H1 (cell line): ENCODE data around the gene PUS3. TPM values are rescaled to one million over a fixed set of nuclear protein-coding genes. Genes with fewer than 3 reads are reported as not detected.

Experiments
- BACH1 ChIP-seq: IDR thresholded peaks from 2 replicates; pipeline ENCODE4 v1.6.1; 2012; ENCODE audit warnings: low read length, improper control_type of control experiment
- CBX5 ChIP-seq: fragments of 300-800, 300-1000 bp; sonication (generic); IDR thresholded peaks from 2 replicates; pipeline ENCODE4 v1.7.1; 2016; ENCODE audit warnings: antibody characterized with exemption, low read length, low read depth
- CBX8 ChIP-seq: fragments of 300-800, 300-1000 bp; sonication (generic); IDR thresholded peaks from 2 replicates; pipeline ENCODE4 v1.7.1; 2016; ENCODE audit warnings: low read depth, low read length, borderline replicate concordance
- CEBPB ChIP-seq: IDR thresholded peaks from 2 replicates; pipeline ENCODE4 v1.6.1; 2012; ENCODE audit warnings: low read depth, low read length
- CREB1 ChIP-seq: IDR thresholded peaks from 2 replicates; pipeline ENCODE4 v1.6.1; 2012; ENCODE audit warnings: inconsistent platforms
- CTBP2 ChIP-seq: IDR thresholded peaks from 2 replicates; pipeline ENCODE4 v1.7.0; 2011; ENCODE audit warnings: borderline replicate concordance, mild to moderate bottlenecking, moderate library complexity, mixed read lengths, low read length; ENCODE audit not compliant: insufficient read depth, insufficient read length
- EP300 ChIP-seq, 2 experiments: IDR thresholded peaks; 1 replicate in 1 of 2; 2 replicates in 1 of 2; pipeline ENCODE4 v1.6.1; 2011 to 2012; ENCODE audit warnings: low read depth in 2 of 2, low read length in 2 of 2, mild to moderate bottlenecking in 2 of 2, borderline replicate concordance in 1 of 2, inconsistent platforms in 1 of 2, moderate library complexity in 1 of 2
- EZH2 ChIP-seq: fragments of 200-600 bp; sonication (generic); IDR thresholded peaks from 2 replicates; pipeline ENCODE4 v1.7.1; 2012; ENCODE audit warnings: low read depth, mild to moderate bottlenecking, moderate library complexity, low read length, inconsistent platforms; ENCODE audit not compliant: severe bottlenecking
- GABPA ChIP-seq: IDR thresholded peaks from 2 replicates; pipeline ENCODE4 v1.6.1; 2011; ENCODE audit warnings: mild to moderate bottlenecking, low read length, moderate library complexity, borderline replicate concordance; ENCODE audit not compliant: insufficient read depth
- HDAC2 ChIP-seq, 2 experiments: fragments of 300-600 bp in 1 of 2; sonication (generic) in 1 of 2; IDR thresholded peaks; 2 replicates each; pipeline ENCODE4 v1.6.1; 2011 to 2012; ENCODE audit warnings: low read depth in 2 of 2, low read length in 2 of 2, mild to moderate bottlenecking in 2 of 2, moderate library complexity in 2 of 2, borderline replicate concordance in 1 of 2, inconsistent platforms in 1 of 2
- HDAC6 ChIP-seq: IDR thresholded peaks from one replicate; pipeline ENCODE4 v1.7.1; 2012; ENCODE audit warnings: low read depth, mild to moderate bottlenecking, inconsistent platforms, low read length, moderate library complexity
- JUN ChIP-seq: IDR thresholded peaks from 2 replicates; pipeline ENCODE4 v1.6.1; 2011; ENCODE audit warnings: low read depth, mild to moderate bottlenecking, improper control_type of control experiment, low read length
- JUND ChIP-seq: IDR thresholded peaks from 2 replicates; pipeline ENCODE4 v1.6.1; 2011; ENCODE audit warnings: mild to moderate bottlenecking, improper control_type of control experiment, low read length
- KDM4A ChIP-seq: IDR thresholded peaks from one replicate; pipeline ENCODE4 v1.7.1; 2012; ENCODE audit warnings: low read depth, mild to moderate bottlenecking, moderate library complexity, low read length, inconsistent platforms; ENCODE audit not compliant: severe bottlenecking
- POLR2A ChIP-seq, 2 experiments: IDR thresholded peaks; 1 replicate in 1 of 2; 2 replicates in 1 of 2; pipeline ENCODE4 v1.6.1; 2011; ENCODE audit warnings: low read depth in 2 of 2, low read length in 2 of 2, mild to moderate bottlenecking in 2 of 2; ENCODE audit errors: control extremely low read depth in 1 of 2
- RXRA ChIP-seq: IDR thresholded peaks from 2 replicates; pipeline ENCODE4 v1.6.1; 2011; ENCODE audit warnings: low read depth, mild to moderate bottlenecking, low read length, moderate library complexity; ENCODE audit not compliant: insufficient read depth
- SIN3A ChIP-seq, 2 experiments: IDR thresholded peaks in 1 of 2; conservative IDR thresholded peaks in 1 of 2; 2 replicates each; pipeline ENCODE4 v1.6.1; 2011 to 2012; ENCODE audit warnings: low read length in 2 of 2, improper control_type of control experiment in 1 of 2, low read depth in 1 of 2, mild to moderate bottlenecking in 1 of 2
- SIX5 ChIP-seq: IDR thresholded peaks from 2 replicates; pipeline ENCODE4 v1.6.1; 2011; ENCODE audit warnings: mild to moderate bottlenecking, low read depth, low read length
- SP4 ChIP-seq: IDR thresholded peaks from 2 replicates; pipeline ENCODE4 v1.6.1; 2012; ENCODE audit warnings: low read length, inconsistent platforms
- SUZ12 ChIP-seq: fragments of 200-600 bp; sonication (generic); IDR thresholded peaks from 2 replicates; pipeline ENCODE4 v1.6.1; 2012; ENCODE audit warnings: mild to moderate bottlenecking, inconsistent platforms, low read length, moderate library complexity, mixed read lengths
- TAF7 ChIP-seq: optimal IDR thresholded peaks from 2 replicates; pipeline ENCODE3; 2011; ENCODE audit warnings: low read depth, mild to moderate bottlenecking, inconsistent platforms, low read length, moderate library complexity, borderline replicate concordance
- TCF12 ChIP-seq: IDR thresholded peaks from 2 replicates; pipeline ENCODE4 v1.6.1; 2011; ENCODE audit warnings: low read depth, mild to moderate bottlenecking, low read length
- TEAD4 ChIP-seq: IDR thresholded peaks from 2 replicates; pipeline ENCODE4 v1.6.1; 2012; ENCODE audit warnings: low read depth, low read length, inconsistent platforms, mixed read lengths
- ZNF274 ChIP-seq: IDR thresholded peaks from 2 replicates; pipeline ENCODE4 v1.7.0; 2012; ENCODE audit warnings: low read length, borderline replicate concordance; ENCODE audit errors: extremely low read depth
- polyA plus RNA-seq, 7 experiments: library from polyadenylated mRNA; depleted of rRNA in 3 of 7; stranded (reverse) in 5 of 7; unstranded in 2 of 7; fragments of >200 nt in 5 of 7; fragments of 200-250 nt in 2 of 7; gene quantifications; 1 replicate in 5 of 7; 2 replicates in 1 of 7; 4 replicates in 1 of 7; pipeline versions ENCODE4 v1.2.1 to v1.2.3, GENCODE V29; 2011 to 2013; ENCODE audit warnings: missing spikeins in 2 of 7, mixed read lengths in 2 of 7
- total RNA-seq: library from RNA; stranded (reverse); fragmentation: NEBNext Ultra II Directional; extraction: Animal tissue kit (Norgen Biotek cat#: 25700); gene quantifications from 2 replicates; pipeline ENCODE4 v1.2.1, GENCODE V29; 2021

Gene PUS3
- total and polyA plus RNA-seq, 2 of the 8 experiments (the other 6 are each of a cell fraction or from before 2014, with no cell fraction given), result 8.7 to 22.6 TPM

- TF ChIP-seq CREB1 (peak; percentile 46; the same call in 1 of the 2 replicates), CEBPB (no peak), CBX8 (no peak), ZNF274 (no peak), EP300 (IDR thresholded peaks at IDR 0.05; ENCODE audit: borderline replicate concordance in 1 of 2, low read depth in 2 of 2, low read length in 2 of 2) (no peak), GABPA (no peak), TCF12 (0 out of 2 replicates have a peak, but pooled peaks have one; percentile 52), RXRA (no peak), TEAD4 (no peak), HDAC6 (no peak), SP4 (peak; percentile 31; the same call in 1 of the 2 replicates), KDM4A (peak; percentile 99), TAF7 (peak; percentile 31), HDAC2 (IDR thresholded peaks at IDR 0.05; ENCODE audit: borderline replicate concordance in 1 of 2, low read depth in 2 of 2, low read length in 2 of 2) (no peak), BACH1 (0 out of 2 replicates have a peak, but pooled peaks have one; percentile 27), JUND (no peak), CBX5 (no peak), SIX5 (no peak), EZH2 (no peak), JUN (no peak), CTBP2 (no peak), SIN3A (conservative IDR thresholded peaks at IDR 0.05 in 1 of 2, IDR thresholded peaks at IDR 0.05 in 1 of 2; ENCODE audit: low read depth in 1 of 2, low read length in 2 of 2) (no peak), POLR2A (IDR thresholded peaks at IDR 0.05; ENCODE audit: control extremely low read depth in 1 of 2, low read depth in 2 of 2, low read length in 2 of 2) (peak; percentile 71 to 82), SUZ12 (no peak)
Measured at GRCh38 chr11:125887373-125888324, 15.4 kb downstream of the PUS3 start, which contains the start of gene HYLS1 (continued).
